Measurements from ENCODE around the gene BRINP3. TPM values are rescaled to one million over a fixed set of nuclear protein-coding genes. Genes with fewer than 3 reads are reported as not detected.

BRINP3 gene
- total and polyA plus RNA-seq, 4 donors, result 0.25 to 1.7 TPM; not detected in 2

DNA sequence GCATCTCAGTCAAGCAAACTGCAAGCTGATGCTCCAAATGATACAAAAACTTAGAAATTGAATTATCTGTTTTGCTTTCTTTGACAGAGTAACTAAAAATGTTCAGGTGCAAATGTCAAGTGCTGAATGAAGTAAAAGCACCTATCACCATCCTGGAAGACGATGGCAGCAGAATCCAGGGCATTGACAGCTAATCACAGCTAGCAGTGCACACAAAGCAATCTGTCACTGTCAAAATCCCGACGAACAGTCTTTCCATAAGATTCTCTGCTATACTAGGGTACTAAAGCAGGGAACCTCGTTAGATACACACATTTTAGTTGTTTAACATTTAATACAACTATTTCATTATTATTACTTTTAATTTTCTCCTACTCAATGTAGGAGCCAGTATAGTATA, 233.3 kb downstream of the BRINP3 start:
- Histone ChIP-seq H3K27ac (ENCODE audit: low read depth in 1 of 2, low read length in 2 of 2) (no peak overlapping the region), H3K4me3 (ENCODE audit: low read length in 2 of 2) (no peak overlapping the region), H3K4me1 (ENCODE audit: control insufficient read depth in 1 of 2, insufficient read depth in 2 of 2, low read length in 2 of 2) (no peaks in the 10 kb centered on the region), H3K9me3 (ENCODE audit: control insufficient read depth, low read length) (no peaks in the 10 kb centered on the region), H3K36me3 (ENCODE audit: control insufficient read depth in 1 of 2, insufficient read depth in 2 of 2, low read length in 1 of 2) (no peaks in the 10 kb centered on the region), H3K27me3 (ENCODE audit: control insufficient read depth in 1 of 2, insufficient read depth in 2 of 2, low read length in 1 of 2) (no peaks in the 10 kb centered on the region)
- DNase-seq (no peak), ATAC-seq (ENCODE audit: low FRiP score) (no peak)
- intact Hi-C loops (cut with DNase I), result no loop called here
- WGBS, 2 donors, result 34 to 45% methylated on average over 4 of the region's 4 CpGs

DNA sequence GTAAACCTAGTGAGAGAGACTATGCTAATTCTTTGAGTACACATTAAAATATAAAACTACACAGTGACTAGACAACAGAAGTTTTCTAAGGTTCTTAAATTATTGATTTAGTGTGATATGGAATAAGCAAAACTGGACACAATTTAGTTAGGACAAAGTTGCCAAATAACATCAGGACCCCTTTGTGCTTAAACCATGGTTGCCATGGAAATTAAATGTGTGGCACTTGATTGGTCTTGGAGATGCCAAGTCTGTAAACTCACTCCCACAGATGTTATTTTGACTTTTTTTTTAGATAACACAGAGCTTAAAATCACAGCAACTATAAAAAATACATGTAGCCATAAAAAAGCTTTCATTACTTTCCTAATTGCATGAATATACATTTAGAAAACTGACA, 234.6 kb downstream of the BRINP3 start:
- DNase-seq (no peak), ATAC-seq (ENCODE audit: low FRiP score) (no peak)
- intact Hi-C loops (cut with DNase I), result no loop called here
- Histone ChIP-seq H3K9me3 (ENCODE audit: control insufficient read depth, low read length) (no peaks in the 10 kb centered on the region), H3K36me3 (ENCODE audit: control insufficient read depth in 1 of 2, insufficient read depth in 2 of 2, low read length in 1 of 2) (no peaks in the 10 kb centered on the region), H3K27ac (ENCODE audit: low read depth in 1 of 2, low read length in 2 of 2) (no peak overlapping the region), H3K4me1 (ENCODE audit: control insufficient read depth in 1 of 2, insufficient read depth in 2 of 2, low read length in 2 of 2) (no peaks in the 10 kb centered on the region), H3K4me3 (ENCODE audit: low read length in 2 of 2) (no peak overlapping the region), H3K27me3 (ENCODE audit: control insufficient read depth in 1 of 2, insufficient read depth in 2 of 2, low read length in 1 of 2) (no peaks in the 10 kb centered on the region)

DNA sequence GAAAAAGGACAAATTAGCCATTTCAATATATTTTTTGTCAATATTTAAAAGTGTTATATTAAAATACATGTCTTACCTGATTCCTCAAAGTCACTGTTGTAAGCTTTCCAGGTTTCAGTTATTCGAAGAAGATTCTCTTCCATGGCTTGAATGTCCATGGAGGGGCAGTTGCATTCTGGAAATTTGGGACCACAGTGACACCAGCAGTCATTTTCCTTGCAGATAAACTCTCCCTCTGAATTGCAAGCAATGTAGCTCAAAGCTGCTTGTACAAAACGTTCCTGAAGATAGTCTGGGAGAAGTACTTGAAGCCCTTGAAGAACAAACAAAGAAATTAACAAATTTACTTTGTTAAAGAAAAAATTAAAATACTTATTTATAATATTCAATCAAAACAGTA, 251.7 kb downstream of the BRINP3 start:
- WGBS, 2 donors, result 53 to 61% methylated on average over 2 of the region's 2 CpGs
- H3K4me1 ChIP-seq (ENCODE audit: control insufficient read depth in 1 of 2, insufficient read depth in 2 of 2, low read length in 2 of 2), result no peaks in the 10 kb centered on the region
- no peaks in the 10 kb centered on the region for H3K36me3 ChIP-seq (ENCODE audit: control insufficient read depth in 1 of 2, insufficient read depth in 2 of 2, low read length in 1 of 2)
- no peaks in the 10 kb centered on the region for H3K9me3 ChIP-seq (ENCODE audit: control insufficient read depth, low read length)
- no peak overlapping the region for H3K27ac ChIP-seq (ENCODE audit: low read depth in 1 of 2, low read length in 2 of 2)
- ATAC-seq (ENCODE audit: low FRiP score), result no peak
- no peaks in the 10 kb centered on the region for H3K27me3 ChIP-seq (ENCODE audit: control insufficient read depth in 1 of 2, insufficient read depth in 2 of 2, low read length in 1 of 2)
- no peak for DNase-seq
- no peak overlapping the region for H3K4me3 ChIP-seq (ENCODE audit: low read length in 2 of 2)
- intact Hi-C loops (cut with DNase I), result no loop called here

DNA sequence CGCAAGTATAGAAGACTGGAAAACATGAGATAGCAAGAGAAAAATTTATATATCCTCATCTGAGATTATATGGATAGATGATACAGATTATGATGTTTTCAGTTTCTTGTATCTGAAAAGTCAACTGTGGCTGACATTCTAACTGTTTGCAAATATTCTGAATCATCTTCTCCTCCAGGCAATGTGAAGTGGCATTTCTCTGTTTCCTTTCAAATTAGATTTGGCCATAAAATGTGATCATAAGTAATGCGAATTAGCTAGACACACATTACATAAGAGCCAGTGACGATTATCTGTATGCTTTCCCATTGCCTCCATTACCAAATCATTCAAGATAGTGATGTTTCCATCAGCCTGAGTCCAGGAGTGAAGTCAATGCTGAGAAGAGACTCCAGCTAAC, 265.2 kb downstream of the BRINP3 start:
- no peaks in the 10 kb centered on the region for H3K9me3 ChIP-seq (ENCODE audit: control insufficient read depth, low read length)
- 85 to 88% methylated on average over 3 of the region's 3 CpGs for WGBS, 2 donors
- no peak overlapping the region for H3K4me3 ChIP-seq (ENCODE audit: low read length in 2 of 2)
- no peaks in the 10 kb centered on the region for H3K36me3 ChIP-seq (ENCODE audit: control insufficient read depth in 1 of 2, insufficient read depth in 2 of 2, low read length in 1 of 2)
- H3K27me3 ChIP-seq (ENCODE audit: control insufficient read depth in 1 of 2, insufficient read depth in 2 of 2, low read length in 1 of 2), result no peaks in the 10 kb centered on the region
- intact Hi-C loops (cut with DNase I), result no loop called here
- H3K27ac ChIP-seq (ENCODE audit: low read depth in 1 of 2, low read length in 2 of 2), result no peak overlapping the region
- DNase-seq, result no peak
- no peaks in the 10 kb centered on the region for H3K4me1 ChIP-seq (ENCODE audit: control insufficient read depth in 1 of 2, insufficient read depth in 2 of 2, low read length in 2 of 2)
- no peak for ATAC-seq (ENCODE audit: low FRiP score)

DNA sequence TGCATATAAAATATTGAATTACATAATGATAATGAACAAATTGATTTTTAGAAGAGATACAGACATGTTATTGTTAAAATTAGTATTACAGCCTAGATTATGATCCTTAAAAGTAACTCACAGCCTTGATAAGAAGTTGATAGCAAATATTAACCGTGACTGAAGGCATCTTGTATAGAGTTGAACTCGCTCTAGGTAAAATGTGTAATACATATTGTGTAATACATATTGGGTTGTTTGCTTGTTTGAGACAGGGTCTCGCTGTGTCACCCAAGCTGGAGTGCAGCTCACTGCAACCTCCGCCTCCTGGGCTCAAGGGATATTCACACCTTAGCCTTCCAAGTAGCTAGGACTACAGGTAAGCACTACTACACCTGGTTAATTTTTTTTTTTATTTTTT, 269.9 kb downstream of the BRINP3 start:
- Histone ChIP-seq H3K4me3 (ENCODE audit: low read length in 2 of 2) (no peak overlapping the region), H3K36me3 (ENCODE audit: control insufficient read depth in 1 of 2, insufficient read depth in 2 of 2, low read length in 1 of 2) (no peaks in the 10 kb centered on the region), H3K4me1 (ENCODE audit: control insufficient read depth in 1 of 2, insufficient read depth in 2 of 2, low read length in 2 of 2) (no peaks in the 10 kb centered on the region), H3K27me3 (ENCODE audit: control insufficient read depth in 1 of 2, insufficient read depth in 2 of 2, low read length in 1 of 2) (no peaks in the 10 kb centered on the region), H3K27ac (ENCODE audit: low read depth in 1 of 2, low read length in 2 of 2) (no peak overlapping the region), H3K9me3 (ENCODE audit: control insufficient read depth, low read length) (no peaks in the 10 kb centered on the region)
- no peak for DNase-seq
- ATAC-seq (ENCODE audit: low FRiP score), result no peak
- intact Hi-C loops (cut with DNase I), result no loop called here
- WGBS, 2 donors, result 91 to 92% methylated on average over 4 of the region's 4 CpGs

DNA sequence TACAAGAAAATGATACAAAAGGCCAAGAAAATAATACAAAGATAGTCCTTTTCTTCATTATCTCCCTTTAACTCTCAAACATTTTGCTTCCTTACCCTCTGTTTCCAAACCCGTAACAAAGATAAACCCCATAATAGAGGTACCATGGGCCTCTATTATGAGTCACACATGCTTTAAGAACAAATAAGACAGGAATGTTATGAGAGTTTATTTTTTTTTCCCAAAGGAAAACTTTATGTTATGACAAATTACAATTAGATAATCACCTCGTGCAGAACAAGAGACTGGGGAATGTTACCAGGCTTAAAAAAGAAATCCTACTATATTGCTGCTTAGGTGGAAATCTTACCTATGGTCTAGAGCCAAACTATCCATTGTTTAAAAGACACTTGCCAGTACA, 272.0 kb downstream of the BRINP3 start:
- Histone ChIP-seq H3K4me3 (ENCODE audit: low read length in 2 of 2) (no peak overlapping the region), H3K4me1 (ENCODE audit: control insufficient read depth in 1 of 2, insufficient read depth in 2 of 2, low read length in 2 of 2) (no peaks in the 10 kb centered on the region), H3K27me3 (ENCODE audit: control insufficient read depth in 1 of 2, insufficient read depth in 2 of 2, low read length in 1 of 2) (no peaks in the 10 kb centered on the region), H3K36me3 (ENCODE audit: control insufficient read depth in 1 of 2, insufficient read depth in 2 of 2, low read length in 1 of 2) (no peaks in the 10 kb centered on the region), H3K9me3 (ENCODE audit: control insufficient read depth, low read length) (no peaks in the 10 kb centered on the region), H3K27ac (ENCODE audit: low read depth in 1 of 2, low read length in 2 of 2) (no peak overlapping the region)
- DNase-seq, result no peak
- intact Hi-C loops (cut with DNase I), result no loop called here
- ATAC-seq (ENCODE audit: low FRiP score), result no peak
- WGBS, 2 donors, result 17 to 22% methylated on average over 2 of the region's 2 CpGs

DNA sequence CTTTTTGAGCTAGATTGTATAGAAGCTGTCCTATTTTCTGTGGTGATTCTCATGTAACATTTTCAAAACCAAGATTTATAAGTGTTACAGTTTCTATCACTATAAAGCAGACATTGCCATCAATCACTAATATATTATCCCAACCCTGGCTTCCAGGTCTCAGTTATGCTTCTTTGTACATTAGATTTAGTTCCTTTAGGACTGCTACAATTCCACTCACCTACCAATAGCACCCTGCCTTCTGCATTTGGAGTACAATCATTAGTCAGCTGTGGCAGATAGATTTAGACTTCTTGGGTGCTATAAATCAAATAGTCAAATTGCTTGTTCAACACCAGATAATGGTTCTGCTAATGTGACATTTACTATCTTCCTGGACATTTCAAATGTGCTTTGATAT, 281.6 kb downstream of the BRINP3 start:
- Histone ChIP-seq H3K9me3 (ENCODE audit: control insufficient read depth, low read length) (no peaks in the 10 kb centered on the region), H3K27ac (ENCODE audit: low read depth in 1 of 2, low read length in 2 of 2) (no peak overlapping the region), H3K27me3 (ENCODE audit: control insufficient read depth in 1 of 2, insufficient read depth in 2 of 2, low read length in 1 of 2) (no peaks in the 10 kb centered on the region), H3K4me3 (ENCODE audit: low read length in 2 of 2) (no peak overlapping the region), H3K36me3 (ENCODE audit: control insufficient read depth in 1 of 2, insufficient read depth in 2 of 2, low read length in 1 of 2) (no peaks in the 10 kb centered on the region), H3K4me1 (ENCODE audit: control insufficient read depth in 1 of 2, insufficient read depth in 2 of 2, low read length in 2 of 2) (no peaks in the 10 kb centered on the region)
- DNase-seq, result no peak
- intact Hi-C loops (cut with DNase I), result no loop called here
- ATAC-seq (ENCODE audit: low FRiP score), result no peak

DNA sequence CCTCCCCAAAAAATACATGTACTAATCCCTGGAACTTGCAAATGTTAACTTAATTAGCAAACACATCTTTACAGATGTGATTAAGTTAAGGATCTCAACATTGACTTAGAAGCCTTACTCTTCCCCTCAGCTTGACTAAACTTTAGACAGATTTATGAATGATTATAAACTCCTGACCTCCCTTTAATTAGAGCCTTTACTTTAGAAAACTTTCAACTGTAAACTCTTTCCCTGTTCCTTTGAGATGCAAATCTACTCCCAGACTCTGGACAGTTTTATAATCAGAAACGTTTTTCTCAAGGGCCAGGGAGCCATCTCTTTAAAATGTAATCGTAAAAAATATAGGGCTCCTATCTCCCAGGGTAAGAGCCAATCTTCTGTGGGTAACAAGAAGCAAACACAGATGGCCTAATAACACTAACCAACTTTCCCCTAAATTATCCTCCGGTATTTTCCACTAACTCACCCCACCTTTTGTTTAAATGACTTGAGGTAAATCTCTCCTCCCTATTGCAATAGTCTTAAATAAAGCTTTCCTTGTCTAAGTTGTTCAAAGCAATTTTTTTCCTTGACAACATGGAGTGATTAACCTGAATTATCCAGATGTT, 284.1 kb downstream of the BRINP3 start:
- DNase-seq (no peak), ATAC-seq (ENCODE audit: low FRiP score) (no peak)
- Histone ChIP-seq H3K9me3 (ENCODE audit: control insufficient read depth, low read length) (no peaks in the 10 kb centered on the region), H3K36me3 (ENCODE audit: control insufficient read depth in 1 of 2, insufficient read depth in 2 of 2, low read length in 1 of 2) (no peaks in the 10 kb centered on the region), H3K4me3 (ENCODE audit: low read length in 2 of 2) (no peak overlapping the region), H3K27me3 (ENCODE audit: control insufficient read depth in 1 of 2, insufficient read depth in 2 of 2, low read length in 1 of 2) (peaks cover 0 to 2% of the 10 kb centered on the region in 2 donors), H3K27ac (ENCODE audit: low read depth in 1 of 2, low read length in 2 of 2) (no peak overlapping the region), H3K4me1 (ENCODE audit: control insufficient read depth in 1 of 2, insufficient read depth in 2 of 2, low read length in 2 of 2) (no peaks in the 10 kb centered on the region)
- WGBS, 2 donors, result 58 to 63% methylated on average over 3 of the region's 3 CpGs
- intact Hi-C loops (cut with DNase I), result no loop called here

DNA sequence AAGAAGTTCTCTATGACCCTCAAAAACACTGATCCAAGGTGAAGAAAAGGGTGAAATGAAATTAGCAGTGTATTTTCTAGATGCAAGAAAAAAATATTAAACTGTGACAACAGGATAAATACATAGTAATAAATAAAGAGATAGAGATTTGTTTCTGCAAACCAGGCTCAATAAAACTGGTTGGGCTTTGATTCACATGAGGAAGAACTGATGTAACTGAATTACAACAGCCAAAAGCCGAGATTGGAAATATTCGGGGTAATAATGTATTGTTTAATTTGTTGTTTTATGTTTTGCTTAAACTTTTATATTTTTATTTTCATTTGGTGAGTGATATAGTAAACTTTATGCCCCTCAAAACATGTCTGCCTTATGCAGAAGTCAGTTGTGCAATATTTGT, 285.0 kb downstream of the BRINP3 start:
- Histone ChIP-seq H3K9me3 (ENCODE audit: control insufficient read depth, low read length) (no peaks in the 10 kb centered on the region), H3K27me3 (ENCODE audit: control insufficient read depth in 1 of 2, insufficient read depth in 2 of 2, low read length in 1 of 2) (peaks cover 0 to 2% of the 10 kb centered on the region in 2 donors), H3K4me1 (ENCODE audit: control insufficient read depth in 1 of 2, insufficient read depth in 2 of 2, low read length in 2 of 2) (no peaks in the 10 kb centered on the region), H3K36me3 (ENCODE audit: control insufficient read depth in 1 of 2, insufficient read depth in 2 of 2, low read length in 1 of 2) (no peaks in the 10 kb centered on the region), H3K27ac (ENCODE audit: low read depth in 1 of 2, low read length in 2 of 2) (no peak overlapping the region), H3K4me3 (ENCODE audit: low read length in 2 of 2) (no peak overlapping the region)
- no peak for DNase-seq
- ATAC-seq (ENCODE audit: low FRiP score), result no peak
- intact Hi-C loops (cut with DNase I), result no loop called here
- 54 to 65% methylated on average over 2 of the region's 2 CpGs for WGBS, 2 donors
